ENCODE measurements around the gene MOSPD3. TPM values are rescaled to one million over a fixed set of nuclear protein-coding genes. Genes with fewer than 3 reads are reported as not detected.
"Not testable (repeated sequence)": the region's sequence is repeated elsewhere in the genome, so short reads cannot be mapped to it uniquely, and the experiment has no call there.

The MOSPD3 gene, protein sequence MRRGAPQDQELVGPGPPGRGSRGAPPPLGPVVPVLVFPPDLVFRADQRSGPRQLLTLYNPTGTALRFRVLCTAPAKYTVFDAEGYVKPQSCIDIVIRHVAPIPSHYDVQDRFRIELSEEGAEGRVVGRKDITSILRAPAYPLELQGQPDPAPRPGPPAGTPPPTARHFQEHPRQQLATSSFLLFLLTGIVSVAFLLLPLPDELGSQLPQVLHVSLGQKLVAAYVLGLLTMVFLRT
- total RNA-seq = 8.8 and 10.4 TPM in 2 replicates
- 39.2 and 44.4 TPM in 2 replicates for polyA plus RNA-seq

DNA sequence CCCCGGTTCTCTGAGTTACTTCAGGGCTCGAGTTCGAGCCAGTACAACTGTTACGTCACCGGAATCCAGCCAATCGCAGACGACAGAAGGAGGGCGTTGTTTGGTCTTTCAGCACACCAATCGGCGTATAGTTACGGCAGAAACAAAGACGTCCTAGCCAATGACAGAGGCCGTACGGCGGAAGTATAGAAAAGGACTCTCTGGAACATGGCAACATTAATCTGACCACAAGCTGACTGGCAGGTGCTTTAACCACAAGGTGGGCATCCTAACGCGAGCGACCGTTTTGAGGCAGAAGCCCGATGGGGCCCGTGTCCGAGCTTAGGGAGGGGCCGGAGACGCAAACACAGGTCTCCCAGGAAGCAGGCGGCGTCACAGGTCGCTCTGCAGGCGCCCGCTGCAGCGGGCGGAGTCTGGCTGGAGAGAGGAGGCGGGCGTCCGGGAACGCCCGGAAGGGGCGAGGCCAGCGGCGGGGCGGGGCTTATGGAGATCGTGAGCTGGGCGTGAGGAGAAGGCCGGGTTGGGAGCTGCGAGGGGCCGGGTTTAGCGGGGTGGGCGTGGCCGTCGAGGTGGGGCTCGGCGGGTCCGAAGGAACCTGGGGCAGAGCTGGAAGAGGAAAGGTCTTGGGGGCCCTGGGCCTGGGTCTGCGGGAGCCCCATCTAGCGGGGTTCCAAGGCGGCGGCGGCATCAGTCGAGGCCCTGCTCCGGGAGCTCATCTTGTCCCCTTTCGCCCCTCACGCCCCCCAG lies at the start of gene MOSPD3:
TSS of gene MOSPD3 (plus strand) at position 558 of the 747 bp plus-strand sequence. CDS start 252 bp downstream, outside the sequence.
- DNase-seq (ENCODE audit: low spot score) = peak; percentile 99
- 1% methylated on average over 44 of the region's 61 CpGs for WGBS (ENCODE audit: low lambda C conversion rate, missing lambda C conversion rate)
- H2AFZ ChIP-seq = peak within 1 kb of the TSS; percentile 78
- peaks cover 14% of the 10 kb centered on the region for H3K79me2 ChIP-seq
- H3K27me3 ChIP-seq = no peaks in the 10 kb centered on the region
- peaks cover 3% of the 10 kb centered on the region for H3K4me1 ChIP-seq (ENCODE audit: insufficient read depth)
- H3K4me2 ChIP-seq = peak within 1 kb of the TSS; percentile 95
- peak within 1 kb of the TSS; percentile 50 for H3K4me3 ChIP-seq
- TF ChIP-seq, protein P1, sequence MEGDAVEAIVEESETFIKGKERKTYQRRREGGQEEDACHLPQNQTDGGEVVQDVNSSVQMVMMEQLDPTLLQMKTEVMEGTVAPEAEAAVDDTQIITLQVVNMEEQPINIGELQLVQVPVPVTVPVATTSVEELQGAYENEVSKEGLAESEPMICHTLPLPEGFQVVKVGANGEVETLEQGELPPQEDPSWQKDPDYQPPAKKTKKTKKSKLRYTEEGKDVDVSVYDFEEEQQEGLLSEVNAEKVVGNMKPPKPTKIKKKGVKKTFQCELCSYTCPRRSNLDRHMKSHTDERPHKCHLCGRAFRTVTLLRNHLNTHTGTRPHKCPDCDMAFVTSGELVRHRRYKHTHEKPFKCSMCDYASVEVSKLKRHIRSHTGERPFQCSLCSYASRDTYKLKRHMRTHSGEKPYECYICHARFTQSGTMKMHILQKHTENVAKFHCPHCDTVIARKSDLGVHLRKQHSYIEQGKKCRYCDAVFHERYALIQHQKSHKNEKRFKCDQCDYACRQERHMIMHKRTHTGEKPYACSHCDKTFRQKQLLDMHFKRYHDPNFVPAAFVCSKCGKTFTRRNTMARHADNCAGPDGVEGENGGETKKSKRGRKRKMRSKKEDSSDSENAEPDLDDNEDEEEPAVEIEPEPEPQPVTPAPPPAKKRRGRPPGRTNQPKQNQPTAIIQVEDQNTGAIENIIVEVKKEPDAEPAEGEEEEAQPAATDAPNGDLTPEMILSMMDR (IDR thresholded peaks at IDR 0.05; ENCODE audit: poor library complexity) = no peak
- TF ChIP-seq EZH2 (IDR thresholded peaks at IDR 0.05; ENCODE audit: borderline replicate concordance) = no peak
- no peak for TF ChIP-seq EZH2phosphoT487 (IDR thresholded peaks at IDR 0.05; ENCODE audit: low read depth, severe bottlenecking, unreplicated experiment)
- no peaks in the 10 kb centered on the region for H3K36me3 ChIP-seq (replicated peaks; ENCODE audit: insufficient read depth, low read depth)
- H4K20me1 ChIP-seq (ENCODE audit: insufficient read depth, poor library complexity, severe bottlenecking) = no peaks in the 10 kb centered on the region
- no peaks in the 10 kb centered on the region for H3K9me3 ChIP-seq (ENCODE audit: low read depth)
- H3K27ac ChIP-seq = peak within 1 kb of the TSS; percentile 90
- no peaks in the 10 kb centered on the region for H3K9me2 ChIP-seq (replicated peaks; ENCODE audit: insufficient read depth)

DNA sequence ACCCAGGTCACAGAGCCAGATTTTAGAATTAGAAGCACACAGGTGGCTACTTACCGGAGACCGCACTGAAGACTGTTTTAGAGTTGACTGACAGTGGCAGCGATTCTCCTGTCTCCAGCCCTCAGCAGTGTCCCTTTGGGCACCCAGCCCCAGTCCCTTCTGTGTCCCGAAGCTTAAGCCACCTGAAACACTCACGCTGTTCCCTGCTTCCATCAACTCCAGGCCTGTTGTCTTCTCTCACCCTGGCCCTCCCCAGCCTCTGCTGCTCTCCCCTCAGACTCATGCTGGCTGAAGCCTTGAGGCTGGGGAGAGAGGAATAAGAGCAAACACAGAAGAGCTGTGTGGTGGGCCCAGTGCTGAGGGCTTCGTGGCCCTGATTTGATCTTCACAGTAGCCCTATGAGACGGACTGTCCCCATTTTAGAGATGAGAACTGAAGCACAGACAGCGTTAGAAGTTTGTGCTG lies 49.2 kb upstream of the MOSPD3 start:
- WGBS (ENCODE audit: low lambda C conversion rate, missing lambda C conversion rate) = 96% methylated on average over 8 of the region's 8 CpGs
- H3K4me1 ChIP-seq (ENCODE audit: insufficient read depth) = peaks cover 7% of the 10 kb centered on the region
- H3K4me2 ChIP-seq = no peak overlapping the region
- no peaks in the 10 kb centered on the region for H3K9me2 ChIP-seq (replicated peaks; ENCODE audit: insufficient read depth)
- no peaks in the 10 kb centered on the region for H3K27me3 ChIP-seq
- no peaks in the 10 kb centered on the region for H3K36me3 ChIP-seq (replicated peaks; ENCODE audit: insufficient read depth, low read depth)
- TF ChIP-seq EZH2 (IDR thresholded peaks at IDR 0.05; ENCODE audit: borderline replicate concordance) (no peak), EZH2phosphoT487 (IDR thresholded peaks at IDR 0.05; ENCODE audit: low read depth, severe bottlenecking, unreplicated experiment) (no peak)
- TF ChIP-seq, protein P1 (IDR thresholded peaks at IDR 0.05; ENCODE audit: poor library complexity) = no peak
- H3K9me3 ChIP-seq (ENCODE audit: low read depth) = no peaks in the 10 kb centered on the region
- H4K20me1 ChIP-seq (ENCODE audit: insufficient read depth, poor library complexity, severe bottlenecking) = no peaks in the 10 kb centered on the region
- no peak overlapping the region for H3K4me3 ChIP-seq
- H2AFZ ChIP-seq = no peak overlapping the region
- DNase-seq (ENCODE audit: low spot score) = no peak
- no peaks in the 10 kb centered on the region for H3K79me2 ChIP-seq
- H3K27ac ChIP-seq = no peak overlapping the region

DNA sequence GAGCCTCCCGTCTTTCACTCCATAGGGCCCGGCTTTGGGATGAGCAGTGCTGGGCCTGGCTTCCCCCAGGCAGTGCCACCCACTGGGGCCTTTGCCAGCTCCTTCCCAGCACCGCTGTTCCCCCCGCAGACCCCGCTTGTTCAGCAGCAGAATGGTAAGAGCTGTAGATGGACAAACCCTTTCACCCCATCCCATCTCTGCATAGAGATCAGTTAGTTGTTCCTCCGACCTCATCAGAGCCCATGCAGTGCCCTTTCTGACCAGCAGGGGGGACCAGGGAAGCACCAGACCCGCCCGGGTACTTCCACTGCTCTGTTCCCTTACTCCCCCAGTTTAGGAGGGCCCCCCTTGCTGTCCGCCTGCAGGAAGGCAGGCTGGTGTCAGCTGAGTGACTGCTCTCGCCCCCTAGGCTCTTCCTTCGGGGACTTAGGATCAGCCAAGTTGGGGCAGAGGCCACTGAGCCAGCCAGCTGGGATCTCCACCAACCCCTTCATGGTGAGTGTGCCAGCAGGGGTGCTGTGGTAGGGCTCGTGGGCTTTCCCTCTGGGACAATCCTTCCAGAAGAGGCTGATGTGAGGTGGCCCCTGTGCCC lies 48.4 kb upstream of the MOSPD3 start:
- Histone ChIP-seq H4K20me1 (ENCODE audit: insufficient read depth, poor library complexity, severe bottlenecking) (no peaks in the 10 kb centered on the region), H3K27ac (no peak overlapping the region), H3K4me2 (no peak overlapping the region), H3K27me3 (no peaks in the 10 kb centered on the region), H3K36me3 (replicated peaks; ENCODE audit: insufficient read depth, low read depth) (no peaks in the 10 kb centered on the region), H3K4me3 (no peak overlapping the region), H3K4me1 (ENCODE audit: insufficient read depth) (peaks cover 8% of the 10 kb centered on the region), H2AFZ (no peak overlapping the region), H3K9me3 (ENCODE audit: low read depth) (no peaks in the 10 kb centered on the region), H3K9me2 (replicated peaks; ENCODE audit: insufficient read depth) (no peaks in the 10 kb centered on the region), H3K79me2 (no peaks in the 10 kb centered on the region)
- TF ChIP-seq EZH2 (IDR thresholded peaks at IDR 0.05; ENCODE audit: borderline replicate concordance) (no peak), EZH2phosphoT487 (IDR thresholded peaks at IDR 0.05; ENCODE audit: low read depth, severe bottlenecking, unreplicated experiment) (no peak)
- TF ChIP-seq, protein P1 (IDR thresholded peaks at IDR 0.05; ENCODE audit: poor library complexity) = peak; percentile 81
- WGBS (ENCODE audit: low lambda C conversion rate, missing lambda C conversion rate) = 55% methylated on average over 12 of the region's 12 CpGs
- peak; percentile 85 for DNase-seq (ENCODE audit: low spot score)

DNA sequence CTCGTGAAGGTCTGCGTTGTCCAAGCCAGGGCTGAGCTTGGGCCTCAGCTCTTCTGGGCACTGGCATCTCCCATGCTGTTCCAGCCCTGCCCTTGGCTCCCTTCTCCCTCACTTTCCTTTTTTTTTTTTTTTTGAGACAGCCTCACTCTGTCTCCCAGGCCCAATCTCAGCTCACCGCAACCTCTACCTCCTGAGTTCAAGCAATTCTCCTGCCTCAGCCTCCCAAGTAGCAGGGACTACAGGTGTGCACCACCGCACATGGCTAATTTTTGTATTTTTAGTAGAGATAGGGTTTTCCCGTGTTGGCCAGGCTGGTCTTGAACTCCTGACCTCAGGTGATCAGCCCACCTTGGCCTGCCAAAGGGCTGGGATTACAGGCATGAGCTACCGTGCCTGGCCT lies 47.9 kb upstream of the MOSPD3 start:
- not testable (repeated sequence) for H4K20me1 ChIP-seq (ENCODE audit: insufficient read depth, poor library complexity, severe bottlenecking); H2AFZ ChIP-seq; H3K9me3 ChIP-seq (ENCODE audit: low read depth); DNase-seq (ENCODE audit: low spot score); H3K4me2 ChIP-seq; H3K9me2 ChIP-seq (replicated peaks; ENCODE audit: insufficient read depth); H3K79me2 ChIP-seq; H3K4me3 ChIP-seq; H3K27ac ChIP-seq; H3K27me3 ChIP-seq; H3K36me3 ChIP-seq (replicated peaks; ENCODE audit: insufficient read depth, low read depth)
- peaks cover 10% of the 10 kb centered on the region for H3K4me1 ChIP-seq (ENCODE audit: insufficient read depth)
- 92% methylated on average over 6 of the region's 6 CpGs for WGBS (ENCODE audit: low lambda C conversion rate, missing lambda C conversion rate)
